ENCODE data around the gene PURA.

Gene PURA

GRCh38 chr5:140172483-140172882 is 58.6 kb downstream of the PURA start:
- no peaks in the 10 kb centered on the region for H3K36me3 ChIP-seq (ENCODE audit: control insufficient read depth, insufficient read depth, low read length)
- no peak overlapping the region for H3K4me3 ChIP-seq (ENCODE audit: insufficient read depth, low read depth, low read length, poor library complexity, severe bottlenecking)
- H3K27me3 ChIP-seq (replicated peaks; ENCODE audit: control insufficient read depth, insufficient read depth, low read length, poor library complexity, severe bottlenecking): no peaks in the 10 kb centered on the region
- no peak overlapping the region for H3K27ac ChIP-seq (ENCODE audit: insufficient read depth, low read length, poor library complexity, severe bottlenecking)
- DNase-seq: no peak
- peaks cover 10% of the 10 kb centered on the region for H3K4me1 ChIP-seq (ENCODE audit: control insufficient read depth, insufficient read depth, low read length, poor library complexity, severe bottlenecking)
- H3K9me3 ChIP-seq (ENCODE audit: control insufficient read depth, low read length): no peaks in the 10 kb centered on the region

GRCh38 chr5:140174014-140174413 is 60.1 kb downstream of the PURA start:
- Histone ChIP-seq H3K9me3 (ENCODE audit: control insufficient read depth, low read length) (no peaks in the 10 kb centered on the region), H3K4me1 (ENCODE audit: control insufficient read depth, insufficient read depth, low read length, poor library complexity, severe bottlenecking) (peaks cover 10% of the 10 kb centered on the region), H3K4me3 (ENCODE audit: insufficient read depth, low read depth, low read length, poor library complexity, severe bottlenecking) (no peak overlapping the region), H3K27me3 (replicated peaks; ENCODE audit: control insufficient read depth, insufficient read depth, low read length, poor library complexity, severe bottlenecking) (no peaks in the 10 kb centered on the region), H3K36me3 (ENCODE audit: control insufficient read depth, insufficient read depth, low read length) (no peaks in the 10 kb centered on the region), H3K27ac (ENCODE audit: insufficient read depth, low read length, poor library complexity, severe bottlenecking) (no peak overlapping the region)
- no peak for DNase-seq

GRCh38 chr5:140174465-140175366 is 60.8 kb downstream of the PURA start, which contains the start of gene CYSTM1:
Gene CYSTM1 (plus strand): TSS chr5:140175188. CDS start chr5:140194466, 19,278 bp downstream.
- peak within 1 kb of the TSS; percentile 84 for H3K27ac ChIP-seq (ENCODE audit: insufficient read depth, low read length, poor library complexity, severe bottlenecking)

More at GRCh38 chr5:140174465-140175366, 60.8 kb downstream of the PURA start, which contains the start of gene CYSTM1:
- Histone ChIP-seq H3K27me3 (replicated peaks; ENCODE audit: control insufficient read depth, insufficient read depth, low read length, poor library complexity, severe bottlenecking) (no peaks in the 10 kb centered on the region), H3K36me3 (ENCODE audit: control insufficient read depth, insufficient read depth, low read length) (no peaks in the 10 kb centered on the region), H3K4me3 (ENCODE audit: insufficient read depth, low read depth, low read length, poor library complexity, severe bottlenecking) (peak within 1 kb of the TSS; percentile 68), H3K4me1 (ENCODE audit: control insufficient read depth, insufficient read depth, low read length, poor library complexity, severe bottlenecking) (peaks cover 10% of the 10 kb centered on the region), H3K9me3 (ENCODE audit: control insufficient read depth, low read length) (no peaks in the 10 kb centered on the region)
- peak; percentile 94 to 95 (median 95) for DNase-seq

Measured in effector memory CD4-positive, alpha-beta T cell (primary cell).